Measurements from ENCODE around the gene METTL9. TPM values are rescaled to one million over a fixed set of nuclear protein-coding genes. Genes with fewer than 3 reads are reported as not detected.

Gene METTL9
- total RNA-seq, 5 donors from 2014 or later (not counting 1 experiment from before 2014, with no cell fraction given): 69.3 to 93.3 (median 75.5) TPM

- peaks cover 4% of the 10 kb centered on the region in 2 donors for H3K27me3 Mint-ChIP-seq
- ATAC-seq (replicated peaks in 1 of 4): no peak
- DNase-seq: no peak
- ChIA-PET CTCF (interaction anchor here in 1 of 2 donors (0.6 kb wide), 1 partner anchor 37 kb away, joined by 3 read pairs; no protein-coding TSS in a partner anchor), POLR2A (interaction anchor here in 1 of 2 donors (0.5 kb wide), 1 partner anchor 18 kb away, joined by 7 read pairs; no protein-coding TSS in a partner anchor)
- Histone ChIP-seq H3K4me3 (ENCODE audit: control insufficient read depth in 1 of 2, extremely low read depth in 1 of 2, low read length in 1 of 2) (no peak overlapping the region), H3K36me3 (ENCODE audit: control insufficient read depth in 2 of 2, extremely low read depth in 1 of 2, insufficient read depth in 1 of 2, low read length in 1 of 2) (no peaks in the 10 kb centered on the region), H3K27me3 (replicated peaks in 1 of 2; ENCODE audit: control insufficient read depth in 2 of 2, extremely low read depth in 1 of 2, insufficient read depth in 2 of 2, low read length in 1 of 2) (peaks cover 0 to 5% of the 10 kb centered on the region in 2 experiments), H3K4me1 (ENCODE audit: control insufficient read depth in 1 of 2, extremely low read depth in 1 of 2, insufficient read depth in 2 of 2, low read length in 2 of 2) (no peaks in the 10 kb centered on the region), H3K9me3 (no peaks in the 10 kb centered on the region), H3K27ac (ENCODE audit: low read length) (no peak overlapping the region)
- H3K9me3 Mint-ChIP-seq: no peaks in the 10 kb centered on the region
- H3K4me1 Mint-ChIP-seq: no peaks in the 10 kb centered on the region
- H3K27ac Mint-ChIP-seq: no peak overlapping the region
- WGBS (ENCODE audit: insufficient coverage): no CpG with 5 or more reads among the region's 4 CpGs
- H3K36me3 Mint-ChIP-seq: no peaks in the 10 kb centered on the region
- H3K4me3 Mint-ChIP-seq: no peak overlapping the region
Observed at GRCh38 chr16:21694609-21695008, 95.2 kb downstream of the METTL9 start.

- Mint-ChIP-seq H3K27me3 (peaks cover 0 to 4% of the 10 kb centered on the region in 2 donors), H3K27ac (no peak overlapping the region), H3K4me1 (no peaks in the 10 kb centered on the region), H3K36me3 (no peaks in the 10 kb centered on the region), H3K9me3 (no peaks in the 10 kb centered on the region), H3K4me3 (no peak overlapping the region)
- Histone ChIP-seq H3K9me3 (no peaks in the 10 kb centered on the region), H3K27ac (ENCODE audit: low read length) (no peak overlapping the region), H3K27me3 (replicated peaks in 1 of 2; ENCODE audit: control insufficient read depth in 2 of 2, extremely low read depth in 1 of 2, insufficient read depth in 2 of 2, low read length in 1 of 2) (peaks cover 0 to 5% of the 10 kb centered on the region in 2 experiments), H3K36me3 (ENCODE audit: control insufficient read depth in 2 of 2, extremely low read depth in 1 of 2, insufficient read depth in 1 of 2, low read length in 1 of 2) (no peaks in the 10 kb centered on the region), H3K4me1 (ENCODE audit: control insufficient read depth in 1 of 2, extremely low read depth in 1 of 2, insufficient read depth in 2 of 2, low read length in 2 of 2) (no peaks in the 10 kb centered on the region), H3K4me3 (ENCODE audit: control insufficient read depth in 1 of 2, extremely low read depth in 1 of 2, low read length in 1 of 2) (no peak overlapping the region)
- ATAC-seq (replicated peaks in 1 of 4) (no peak), DNase-seq (no peak)
- ChIA-PET CTCF (interaction anchor here (0.5 to 0.6 kb wide), 4 partner anchors 13 to 632 kb away, joined by 3 to 7 read pairs (median 3); no protein-coding TSS in a partner anchor), POLR2A (interaction anchor here in 1 of 2 donors (0.6 kb wide), 1 partner anchor 51 kb away, joined by 13 read pairs; no protein-coding TSS in a partner anchor)
- WGBS (ENCODE audit: insufficient coverage): 86% methylated on average over 2 of the region's 5 CpGs
Observed at GRCh38 chr16:21697032-21697431, 97.7 kb downstream of the METTL9 start.

GRCh38 chr16:21698169-21699032, 99.0 kb downstream of the METTL9 start:
- Mint-ChIP-seq H3K4me1 (no peaks in the 10 kb centered on the region), H3K9me3 (no peaks in the 10 kb centered on the region), H3K4me3 (no peak overlapping the region), H3K36me3 (no peaks in the 10 kb centered on the region), H3K27me3 (peaks cover 0 to 4% of the 10 kb centered on the region in 2 donors), H3K27ac (no peak overlapping the region)
- Histone ChIP-seq H3K36me3 (ENCODE audit: control insufficient read depth in 2 of 2, extremely low read depth in 1 of 2, insufficient read depth in 1 of 2, low read length in 1 of 2) (no peaks in the 10 kb centered on the region), H3K27me3 (replicated peaks in 1 of 2; ENCODE audit: control insufficient read depth in 2 of 2, extremely low read depth in 1 of 2, insufficient read depth in 2 of 2, low read length in 1 of 2) (peaks cover 0 to 2% of the 10 kb centered on the region in 2 experiments), H3K27ac (ENCODE audit: low read length) (no peak overlapping the region), H3K4me3 (ENCODE audit: control insufficient read depth in 1 of 2, extremely low read depth in 1 of 2, low read length in 1 of 2) (no peak overlapping the region), H3K4me1 (ENCODE audit: control insufficient read depth in 1 of 2, extremely low read depth in 1 of 2, insufficient read depth in 2 of 2, low read length in 2 of 2) (no peaks in the 10 kb centered on the region), H3K9me3 (no peaks in the 10 kb centered on the region)
- DNase-seq (no peak), ATAC-seq (replicated peaks in 1 of 4) (no peak)
- ChIA-PET CTCF (interaction anchor here (0.5 to 1.4 kb wide), 5 partner anchors 11 to 41 kb away, joined by 3 to 6 read pairs (median 3); no protein-coding TSS in a partner anchor), POLR2A (interaction anchor here in 1 of 2 donors (0.6 kb wide), 1 partner anchor 678 kb away, joined by 3 read pairs; no protein-coding TSS in a partner anchor)
- 100% methylated on average over 2 of the region's 9 CpGs for WGBS (ENCODE audit: insufficient coverage)

- Mint-ChIP-seq H3K36me3 (no peaks in the 10 kb centered on the region), H3K4me3 (no peak overlapping the region), H3K9me3 (no peaks in the 10 kb centered on the region), H3K4me1 (no peaks in the 10 kb centered on the region), H3K27ac (no peak overlapping the region), H3K27me3 (peaks cover 0 to 1% of the 10 kb centered on the region in 2 donors)
- H3K27me3 ChIP-seq (replicated peaks in 1 of 2; ENCODE audit: control insufficient read depth in 2 of 2, extremely low read depth in 1 of 2, insufficient read depth in 2 of 2, low read length in 1 of 2): peaks cover 0 to 2% of the 10 kb centered on the region in 2 experiments
- POLR2A ChIA-PET: interaction anchor here in 1 of 2 donors (0.6 kb wide), 1 partner anchor 606 kb away, joined by 3 read pairs; no protein-coding TSS in a partner anchor
- no peak for DNase-seq
- H3K36me3 ChIP-seq (ENCODE audit: control insufficient read depth in 2 of 2, extremely low read depth in 1 of 2, insufficient read depth in 1 of 2, low read length in 1 of 2): no peaks in the 10 kb centered on the region
- H3K27ac ChIP-seq (ENCODE audit: low read length): no peak overlapping the region
- no peak overlapping the region for H3K4me3 ChIP-seq (ENCODE audit: control insufficient read depth in 1 of 2, extremely low read depth in 1 of 2, low read length in 1 of 2)
- H3K4me1 ChIP-seq (ENCODE audit: control insufficient read depth in 1 of 2, extremely low read depth in 1 of 2, insufficient read depth in 2 of 2, low read length in 2 of 2): no peaks in the 10 kb centered on the region
- no CpG with 5 or more reads among the region's 2 CpGs for whole genome bisulfite sequencing (ENCODE audit: insufficient coverage)
- CTCF ChIA-PET: interaction anchor here (0.7 to 1.3 kb wide), 2 partner anchors 44 kb away, joined by 4 to 5 read pairs; no protein-coding TSS in a partner anchor
- no peak for ATAC-seq (replicated peaks in 1 of 4)
- no peaks in the 10 kb centered on the region for H3K9me3 ChIP-seq
Observed at GRCh38 chr16:21701271-21701670, 101.9 kb downstream of the METTL9 start.

- peaks cover 0 to 2% of the 10 kb centered on the region in 2 experiments for H3K27me3 ChIP-seq (replicated peaks in 1 of 2; ENCODE audit: control insufficient read depth in 2 of 2, extremely low read depth in 1 of 2, insufficient read depth in 2 of 2, low read length in 1 of 2)
- Mint-ChIP-seq H3K9me3 (no peaks in the 10 kb centered on the region), H3K4me3 (no peak overlapping the region), H3K27me3 (no peaks in the 10 kb centered on the region), H3K27ac (no peak overlapping the region), H3K36me3 (no peaks in the 10 kb centered on the region), H3K4me1 (no peaks in the 10 kb centered on the region)
- ATAC-seq (replicated peaks in 1 of 4) (no peak), DNase-seq (no peak)
- no peak overlapping the region for H3K4me3 ChIP-seq (ENCODE audit: control insufficient read depth in 1 of 2, extremely low read depth in 1 of 2, low read length in 1 of 2)
- H3K36me3 ChIP-seq (ENCODE audit: control insufficient read depth in 2 of 2, extremely low read depth in 1 of 2, insufficient read depth in 1 of 2, low read length in 1 of 2): no peaks in the 10 kb centered on the region
- H3K9me3 ChIP-seq: no peaks in the 10 kb centered on the region
- ChIA-PET CTCF (interaction anchor here (0.6 to 1.4 kb wide), 4 partner anchors 16 to 1366 kb away, joined by 3 to 6 read pairs (median 4); no protein-coding TSS in a partner anchor), POLR2A (interaction anchor here in 1 of 2 donors (0.6 kb wide), 1 partner anchor 605 kb away, joined by 3 read pairs; no protein-coding TSS in a partner anchor)
- H3K27ac ChIP-seq (ENCODE audit: low read length): no peak overlapping the region
- no peaks in the 10 kb centered on the region for H3K4me1 ChIP-seq (ENCODE audit: control insufficient read depth in 1 of 2, extremely low read depth in 1 of 2, insufficient read depth in 2 of 2, low read length in 2 of 2)
- no CpG with 5 or more reads among the region's 3 CpGs for WGBS (ENCODE audit: insufficient coverage)
Observed at GRCh38 chr16:21702276-21702675, 102.9 kb downstream of the METTL9 start.

GRCh38 chr16:21703156-21703555, 103.8 kb downstream of the METTL9 start:
- no peak for ATAC-seq (replicated peaks in 1 of 4)
- POLR2A ChIA-PET: no interaction called here

More at GRCh38 chr16:21703156-21703555, 103.8 kb downstream of the METTL9 start:
- Histone ChIP-seq H3K27ac (ENCODE audit: low read length) (no peak overlapping the region), H3K36me3 (ENCODE audit: control insufficient read depth in 2 of 2, extremely low read depth in 1 of 2, insufficient read depth in 1 of 2, low read length in 1 of 2) (no peaks in the 10 kb centered on the region), H3K9me3 (no peaks in the 10 kb centered on the region), H3K4me3 (ENCODE audit: control insufficient read depth in 1 of 2, extremely low read depth in 1 of 2, low read length in 1 of 2) (no peak overlapping the region), H3K4me1 (ENCODE audit: control insufficient read depth in 1 of 2, extremely low read depth in 1 of 2, insufficient read depth in 2 of 2, low read length in 2 of 2) (peaks cover 0 to under 1% of the 10 kb centered on the region in 2 experiments), H3K27me3 (replicated peaks in 1 of 2; ENCODE audit: control insufficient read depth in 2 of 2, extremely low read depth in 1 of 2, insufficient read depth in 2 of 2, low read length in 1 of 2) (peaks cover 0 to 3% of the 10 kb centered on the region in 2 experiments)
- no CpG with 5 or more reads among the region's 2 CpGs for WGBS (ENCODE audit: insufficient coverage)
- H3K4me3 Mint-ChIP-seq: no peak overlapping the region
- H3K27me3 Mint-ChIP-seq: no peaks in the 10 kb centered on the region
- CTCF ChIA-PET: interaction anchor here (1.0 to 1.4 kb wide), 2 partner anchors 46 kb away, joined by 3 to 4 read pairs; no protein-coding TSS in a partner anchor
- no peak overlapping the region for H3K27ac Mint-ChIP-seq
- no peaks in the 10 kb centered on the region for H3K4me1 Mint-ChIP-seq
- no peaks in the 10 kb centered on the region for H3K36me3 Mint-ChIP-seq
- DNase-seq: no peak
- no peaks in the 10 kb centered on the region for H3K9me3 Mint-ChIP-seq
